ENCODE measurements around the gene TPP1.
A peak's percentile ranks its signal among the peaks of the same experiment; 100 is the strongest.

Gene TPP1

DNA sequence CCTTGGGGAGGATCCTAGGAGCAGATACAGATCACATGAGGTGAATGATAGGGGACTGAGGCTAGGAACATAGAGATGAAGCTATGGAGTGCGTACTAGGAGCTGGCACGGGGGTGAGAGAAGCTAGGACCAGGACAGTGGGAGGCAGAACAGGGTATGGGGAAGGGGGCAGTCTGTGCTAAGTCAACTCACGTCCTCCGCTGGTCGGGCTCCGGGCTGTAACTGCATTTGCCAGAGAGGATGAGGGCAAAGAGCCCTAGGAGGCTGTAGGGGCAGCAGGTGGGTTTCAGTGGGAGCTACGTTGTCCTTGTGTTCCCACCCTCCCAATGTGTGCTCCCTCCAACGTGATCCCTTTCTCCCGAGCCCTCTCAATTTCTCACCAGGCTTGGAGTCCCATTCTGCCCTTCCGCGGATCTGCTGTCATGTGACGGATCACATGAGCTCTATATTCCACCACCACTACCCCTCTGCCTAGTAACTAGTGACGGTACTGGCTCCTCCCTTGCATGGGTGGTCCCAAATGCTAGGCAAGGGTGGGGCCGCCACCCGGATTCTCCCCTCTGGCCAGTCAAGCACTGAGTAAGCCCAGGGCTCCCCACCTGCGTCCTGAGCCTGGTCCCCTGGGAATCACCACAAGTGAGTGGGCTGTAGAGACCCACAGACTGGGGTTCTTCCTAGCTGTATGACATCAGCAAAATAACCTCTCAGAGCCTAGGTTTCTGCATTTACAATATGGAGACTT lies at the start of gene TPP1:
Gene TPP1 (minus strand): TSS at position 419 of the 742 bp plus-strand sequence. CDS start 22 bp downstream, at position 397.
- DNase-seq, result peak; percentile 92

DNA sequence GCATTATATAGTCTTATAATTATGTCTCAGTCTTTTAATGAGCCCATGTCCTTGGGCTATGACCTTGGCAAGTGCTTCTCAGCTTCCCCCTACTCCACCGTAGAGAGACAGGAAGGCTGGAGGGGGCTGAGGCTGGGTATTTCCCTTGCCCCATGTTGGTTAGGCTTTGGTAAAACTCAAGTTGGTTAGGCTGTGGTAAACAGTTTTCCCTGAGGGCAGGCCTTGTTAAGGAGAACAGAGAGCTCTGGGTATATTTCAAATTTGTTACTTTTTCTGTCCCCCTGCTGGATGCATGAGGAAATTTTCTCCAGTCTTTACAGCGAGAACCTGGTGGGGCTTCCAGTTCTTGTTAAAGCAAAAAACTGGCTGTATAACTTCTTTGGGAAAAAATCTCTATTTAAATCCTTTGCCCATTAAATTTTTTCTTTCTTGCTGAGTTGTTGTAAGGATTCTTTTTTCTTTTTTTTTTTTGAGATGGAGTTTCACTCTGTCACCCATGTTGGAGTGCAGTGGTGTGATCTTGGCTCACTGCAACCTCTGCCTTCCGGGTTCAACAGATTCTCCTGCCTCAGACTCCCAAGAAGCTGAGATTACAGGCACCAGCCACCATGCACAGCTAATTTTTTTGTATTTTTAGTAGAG lies 48.6 kb upstream of the TPP1 start:
- DNase-seq, result peak; percentile 24

DNA sequence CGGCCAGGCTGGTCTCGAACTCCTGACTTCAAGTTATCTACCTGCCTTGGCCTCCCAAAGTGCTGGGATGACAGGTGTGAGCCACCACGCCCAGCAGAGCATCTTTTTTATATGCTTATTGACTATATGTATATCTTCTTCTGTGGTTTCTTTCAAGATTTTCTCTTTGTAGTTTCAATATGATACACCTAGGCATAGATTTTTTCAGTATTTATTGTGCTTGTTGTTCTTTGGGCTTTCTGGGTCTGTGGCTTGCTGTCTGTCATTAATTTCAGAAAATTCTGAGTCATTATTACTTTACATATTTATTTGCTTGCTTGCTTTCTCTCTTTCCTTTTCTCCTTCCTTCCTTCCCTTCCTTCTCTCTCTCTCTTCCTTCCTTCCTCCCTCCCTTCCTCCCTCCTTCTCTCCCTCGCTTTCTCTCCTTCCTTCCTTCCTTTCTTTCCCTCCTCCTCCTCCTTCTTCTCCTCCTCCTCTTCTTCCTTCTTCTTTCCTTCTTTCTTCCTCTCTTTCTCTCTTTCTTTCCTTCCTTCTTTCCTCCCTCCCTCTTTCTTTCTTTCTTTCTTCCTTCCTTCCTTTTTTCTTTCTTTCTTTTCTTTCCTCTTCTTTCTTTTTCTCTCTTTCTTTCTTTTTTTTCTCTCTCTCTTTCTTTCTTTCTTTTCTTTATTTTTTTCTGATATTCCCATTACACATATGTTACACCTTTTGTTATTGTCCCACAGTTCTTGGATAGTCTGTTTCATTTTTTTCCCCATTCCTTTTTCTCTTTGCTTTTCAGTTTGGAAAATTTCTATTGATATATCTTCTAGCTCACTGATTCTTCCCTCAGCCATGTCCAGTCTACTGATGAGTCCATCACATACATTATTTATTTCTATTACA lies 47.3 kb upstream of the TPP1 start:
- no peak for DNase-seq

- DNase-seq, result no peak
These were observed 45.3 kb upstream of the TPP1 start for GRCh38 chr11:6664551-6664950.

DNA sequence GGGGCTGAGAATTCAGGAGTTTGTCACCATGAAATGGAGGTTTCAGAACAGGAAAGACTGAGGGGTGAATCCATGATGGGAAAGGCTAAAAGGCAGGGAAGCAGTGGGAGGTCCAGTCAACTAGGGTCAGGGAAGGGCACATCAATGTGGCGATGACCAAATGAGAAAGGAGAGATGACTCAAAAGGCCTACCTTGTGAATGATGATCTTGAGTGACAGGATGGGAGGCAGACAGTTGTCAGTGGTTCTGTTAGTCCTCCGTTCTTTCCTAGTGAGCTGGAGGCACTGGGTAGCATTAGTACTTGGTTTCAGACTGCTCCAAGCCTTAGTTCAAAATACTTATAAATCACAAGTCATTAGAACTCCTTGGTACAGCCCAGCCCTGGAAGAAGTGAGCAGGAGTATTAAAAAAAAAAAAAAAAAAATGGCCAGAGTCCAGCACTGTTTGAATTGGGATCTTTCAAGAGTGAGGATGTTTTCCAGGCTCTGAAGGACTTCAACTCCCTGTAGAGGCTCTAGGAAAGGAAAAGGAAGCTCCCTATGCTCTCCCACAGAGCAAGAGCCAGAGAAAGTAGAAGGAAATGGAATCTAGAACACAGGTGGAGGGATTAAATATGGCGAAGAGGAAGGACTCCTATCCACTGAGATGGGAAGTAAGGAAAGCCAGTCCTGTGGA lies 44.7 kb upstream of the TPP1 start:
- no peak for DNase-seq

- DNase-seq, result no peak
These were observed 41.5 kb upstream of the TPP1 start for GRCh38 chr11:6660712-6661111.

DNA sequence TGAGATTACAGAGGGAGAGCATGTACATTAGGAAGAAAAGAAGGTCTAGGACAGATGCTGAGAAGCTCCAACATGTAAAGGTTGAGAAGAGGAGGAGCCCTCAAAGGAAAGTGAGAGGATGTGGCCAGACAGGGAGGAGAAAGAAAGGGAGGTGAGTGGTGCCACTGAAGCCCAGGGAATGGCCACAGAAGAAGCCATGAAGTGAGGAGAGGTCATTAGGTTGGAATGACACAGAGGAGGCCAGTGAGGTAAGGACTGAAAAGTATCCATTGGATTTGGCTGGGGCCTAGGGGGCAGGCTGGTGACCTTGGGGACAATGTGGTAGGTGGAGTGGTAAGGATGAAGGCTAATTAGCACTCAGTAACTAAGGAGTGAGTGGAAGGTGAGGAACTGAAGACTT lies 39.4 kb upstream of the TPP1 start:
- no peak for DNase-seq

GRCh38 chr11:6657346-6657745 lies 38.1 kb upstream of the TPP1 start:
- no peak for DNase-seq

- no peak for DNase-seq
These were observed 37.7 kb upstream of the TPP1 start for GRCh38 chr11:6656936-6657335.

DNA sequence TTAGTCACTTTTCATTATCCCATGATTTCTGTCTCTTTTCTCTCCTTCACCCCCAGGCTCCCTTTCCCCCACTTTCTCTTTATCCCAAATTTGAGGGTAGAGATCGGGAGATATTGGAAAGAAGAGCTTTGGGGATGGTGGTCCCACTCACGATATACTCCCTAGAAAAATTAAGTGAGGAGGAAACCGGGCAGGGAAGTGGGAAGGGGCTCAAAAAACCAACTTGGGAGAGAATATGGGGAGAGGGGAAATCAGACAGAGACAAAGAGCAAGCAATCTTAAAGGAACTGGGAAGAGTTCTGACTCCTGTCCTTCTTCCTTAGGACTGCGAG lies 37.3 kb upstream of the TPP1 start:
- no peak for DNase-seq

DNA sequence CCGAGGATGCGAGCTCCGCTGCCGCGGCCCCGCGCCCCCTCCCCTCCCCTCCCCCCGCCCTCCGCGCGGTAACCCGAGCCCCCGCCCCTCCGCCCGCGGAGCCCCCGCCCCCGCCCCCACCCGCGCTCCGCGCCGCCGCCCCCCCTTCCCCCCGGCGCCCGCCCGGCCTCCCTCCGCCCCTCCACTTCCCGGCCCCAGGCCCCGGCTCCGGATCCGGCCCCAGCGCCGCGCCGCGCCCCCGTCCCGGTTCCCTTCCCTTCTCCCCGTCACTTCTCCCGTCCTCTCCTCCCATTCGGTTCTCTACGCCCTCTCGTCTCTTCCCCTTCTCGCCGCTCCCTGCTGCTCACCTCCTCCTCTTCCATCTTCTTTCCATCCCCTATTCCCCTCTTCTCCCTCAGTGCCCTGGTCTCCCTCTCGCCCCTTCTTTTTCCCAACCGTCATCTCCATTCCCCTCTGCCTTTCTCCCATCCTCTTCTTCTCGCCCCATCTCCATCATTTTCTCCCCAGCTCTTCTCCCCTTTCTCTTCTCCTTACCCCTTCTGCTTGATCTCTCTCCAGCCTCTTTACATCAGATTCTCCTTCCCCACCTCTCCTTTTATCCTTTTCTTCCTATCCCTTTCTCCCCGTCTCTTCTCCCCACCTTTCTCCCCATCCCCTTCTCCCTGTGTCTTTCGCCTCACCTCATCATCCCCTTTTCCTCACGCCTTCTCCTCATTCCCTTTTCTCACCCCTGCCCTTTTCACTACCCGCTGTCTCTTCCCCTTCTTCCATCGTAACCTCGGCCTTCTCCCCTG lies 36.8 kb upstream of the TPP1 start, which contains the start of gene DCHS1:
Gene DCHS1 (minus strand): TSS at position 20 of the 794 bp plus-strand sequence. CDS start 14,196 bp downstream, outside the sequence.
- DNase-seq, result peak; percentile 33

DNA sequence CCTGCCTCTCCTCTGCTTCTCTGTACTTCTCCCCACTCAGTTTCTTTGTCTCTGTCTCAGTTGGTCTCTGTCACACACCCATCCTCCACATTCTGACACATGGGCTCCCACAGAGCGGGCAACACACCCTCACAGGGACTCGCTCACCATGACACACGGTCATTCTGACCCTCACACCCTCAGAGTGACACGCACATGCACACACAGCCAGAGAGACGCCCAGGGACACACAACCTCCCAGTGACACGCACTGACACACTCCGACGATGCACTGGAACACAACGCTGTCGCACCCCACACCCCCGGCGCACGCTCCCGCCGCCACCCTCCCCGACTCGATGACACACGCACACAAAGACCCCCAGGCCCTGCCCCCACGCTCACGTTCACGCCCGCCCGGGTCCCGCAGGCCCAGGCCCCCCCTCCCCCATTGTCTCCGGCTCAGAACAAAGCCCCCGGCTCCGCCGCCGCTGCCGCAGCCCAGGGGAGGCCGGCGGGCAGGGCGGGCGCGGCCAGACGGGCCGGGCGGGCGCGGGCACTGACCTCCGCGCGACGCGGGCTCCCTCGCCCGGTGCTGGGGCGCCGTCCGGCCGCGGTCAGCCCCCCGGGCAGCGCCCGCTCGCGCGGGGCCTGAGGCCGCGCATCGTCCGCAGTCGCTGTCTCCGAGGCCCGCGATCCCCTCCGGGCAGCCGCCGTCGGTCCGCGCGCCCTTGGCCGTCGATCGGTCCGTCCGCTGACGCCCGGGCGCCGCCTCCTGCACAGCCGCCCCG lies 36.0 kb upstream of the TPP1 start:
- no peak for DNase-seq

- DNase-seq, result no peak
These were observed 35.2 kb upstream of the TPP1 start for GRCh38 chr11:6654281-6655019.

DNA sequence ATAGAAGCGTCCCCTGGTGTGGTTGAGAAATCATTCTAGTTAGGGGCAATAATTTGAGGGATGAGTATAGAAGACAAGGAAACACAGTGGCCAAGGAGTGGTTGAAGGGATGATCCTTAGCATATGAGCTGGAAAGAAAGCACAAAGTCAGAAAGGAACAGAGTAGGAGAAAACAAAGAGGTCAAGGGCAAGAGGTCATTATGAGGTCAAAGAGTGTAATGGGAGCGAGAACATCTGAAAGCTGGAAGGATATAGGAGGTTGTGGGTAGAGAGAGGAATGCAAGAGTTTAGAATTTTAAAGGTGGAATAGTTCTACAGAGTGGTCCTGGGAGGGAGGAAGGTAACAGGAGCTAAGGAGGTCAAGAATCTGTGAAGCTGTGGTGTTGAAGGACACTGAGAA lies 34.4 kb upstream of the TPP1 start:
- no peak for DNase-seq

DNA sequence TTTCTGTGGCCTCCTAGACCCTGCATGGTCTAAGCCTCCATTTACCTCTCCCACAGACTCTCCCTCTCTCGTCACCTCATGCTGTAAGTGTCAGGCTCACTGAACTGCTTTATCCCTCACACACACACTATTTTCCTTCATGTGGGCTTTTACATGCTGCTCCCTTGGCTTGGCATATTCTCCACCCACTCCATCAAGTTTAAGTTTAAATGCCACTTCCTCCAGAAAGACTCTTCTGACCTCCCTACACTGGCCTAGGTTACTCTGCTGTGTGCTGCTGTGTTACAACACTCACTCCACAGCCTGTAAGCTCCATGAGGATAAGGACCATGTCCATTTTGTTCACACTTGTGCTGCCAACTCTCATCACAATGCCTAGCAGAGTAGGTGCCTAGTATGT lies 33.9 kb upstream of the TPP1 start:
- DNase-seq, result no peak

GRCh38 chr11:6652182-6652581 lies 33.0 kb upstream of the TPP1 start:
- DNase-seq, result no peak

DNA sequence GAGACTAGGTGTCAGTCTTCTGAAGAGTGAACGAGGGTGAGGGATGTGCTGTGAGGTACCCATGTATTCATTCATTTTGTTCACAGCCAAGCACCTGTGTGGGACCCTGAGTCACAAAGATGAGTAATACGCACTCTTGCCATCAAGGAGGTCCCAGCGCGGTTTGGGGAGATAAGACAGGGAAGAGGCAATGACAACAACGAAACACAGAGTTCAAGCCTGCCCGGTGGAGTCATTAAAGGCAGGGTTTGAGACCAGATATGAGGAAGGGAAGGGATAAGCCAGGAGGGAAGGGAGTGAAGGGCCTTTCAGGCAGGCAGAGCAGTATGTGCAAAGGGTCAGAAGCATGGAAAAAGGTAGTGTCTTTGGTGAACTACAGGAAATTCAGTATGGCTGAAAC lies 31.8 kb upstream of the TPP1 start:
- DNase-seq, result no peak

DNA sequence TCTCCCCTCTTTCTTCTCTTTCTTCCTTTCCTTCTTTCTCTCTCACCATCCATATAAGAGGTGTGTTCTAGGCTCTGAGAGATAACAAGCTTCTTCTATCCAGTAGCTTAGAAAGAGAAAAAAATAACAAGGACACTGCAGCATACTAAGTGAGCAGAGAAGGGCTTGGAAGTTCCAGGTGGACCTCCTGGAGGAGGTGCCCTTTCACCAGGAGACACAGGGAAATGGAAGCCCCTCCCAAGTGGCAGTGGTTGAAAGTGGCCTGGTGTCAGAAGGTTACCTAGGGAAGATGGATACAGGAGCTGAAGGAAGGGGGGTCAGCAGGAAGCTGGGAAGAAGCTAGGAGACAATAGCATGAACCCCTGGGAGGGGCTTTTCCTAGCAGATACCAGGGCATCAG lies 30.9 kb upstream of the TPP1 start:
- DNase-seq, result no peak

DNA sequence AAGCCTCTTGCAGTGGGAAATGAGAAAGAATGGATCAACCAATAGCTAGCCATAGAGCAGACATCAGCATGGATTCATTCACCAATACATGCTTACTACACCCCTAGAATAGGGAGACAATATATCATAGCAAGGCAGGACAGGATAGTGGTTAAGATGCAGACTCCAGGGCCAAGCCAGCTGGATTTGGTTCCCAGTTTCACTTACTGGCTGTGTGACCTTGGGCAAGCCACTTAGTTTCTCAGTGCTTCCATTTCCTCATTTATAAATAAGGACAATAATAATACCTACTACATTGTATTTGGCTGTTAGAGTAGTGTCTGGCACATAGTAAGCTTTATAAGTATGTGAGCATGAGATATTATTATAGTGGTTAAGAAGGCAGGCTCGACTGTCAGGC lies 29.3 kb upstream of the TPP1 start:
- DNase-seq, result no peak

DNA sequence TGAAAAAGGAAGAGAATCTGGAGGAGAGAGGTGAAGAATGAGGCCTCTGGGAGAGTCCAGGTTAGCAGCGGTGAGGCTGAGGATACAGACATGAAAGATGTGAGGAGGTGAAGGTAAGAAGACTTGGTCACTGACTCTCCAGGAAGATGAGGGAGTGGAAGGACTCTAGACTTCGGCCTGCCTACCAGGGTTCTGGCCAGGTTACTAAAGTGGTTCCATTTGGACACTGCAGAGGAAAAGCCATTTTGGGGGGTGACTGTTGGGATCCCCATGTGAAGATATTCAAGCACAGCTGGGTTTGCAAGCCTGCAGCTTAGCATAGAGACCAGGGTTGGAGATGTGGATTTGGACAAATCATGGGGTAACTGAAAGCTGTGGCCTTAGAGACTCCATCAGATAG lies 28.6 kb upstream of the TPP1 start:
- no peak for DNase-seq
